GM12801 (cell line): ENCODE measurements around the gene GPATCH11.

ENCODE experiments used
- CTCF ChIP-seq: IDR thresholded peaks from one replicate; pipeline ENCODE4 v1.5.1; 2011; ENCODE audit warnings: control low read depth; ENCODE audit not compliant: insufficient read length; ENCODE audit errors: extremely low read depth

Gene GPATCH11

GRCh38 chr2:37061776-37062175 lies 22.5 kb upstream of the GPATCH11 start:
- TF ChIP-seq CTCF, result no peak

GRCh38 chr2:37068686-37069085 lies 15.6 kb upstream of the GPATCH11 start:
- TF ChIP-seq CTCF, result no peak

GRCh38 chr2:37070931-37071330 lies 13.4 kb upstream of the GPATCH11 start:
- no peak for TF ChIP-seq CTCF

GRCh38 chr2:37080266-37080665 lies 4.1 kb upstream of the GPATCH11 start:
- no peak for TF ChIP-seq CTCF

GRCh38 chr2:37080689-37081088 lies 3.6 kb upstream of the GPATCH11 start:
- no peak for TF ChIP-seq CTCF

- no peak for TF ChIP-seq CTCF
These were observed 479 bp downstream of the GPATCH11 start for GRCh38 chr2:37084797-37085196.

- no peak for TF ChIP-seq CTCF
These were observed 1.4 kb downstream of the GPATCH11 start for GRCh38 chr2:37085731-37086147.

GRCh38 chr2:37090019-37090477 lies 5.7 kb downstream of the GPATCH11 start:
- TF ChIP-seq CTCF, result no peak
